H1 (cell line): ENCODE results near the gene RSPH6A. TPM values are rescaled to one million over a fixed set of nuclear protein-coding genes. Genes with fewer than 3 reads are reported as not detected.

ENCODE experiments used
- BACH1 ChIP-seq: IDR thresholded peaks from 2 replicates; pipeline ENCODE4 v1.6.1; 2012; ENCODE audit warnings: low read length, improper control_type of control experiment
- CBX8 ChIP-seq: fragments of 300-800, 300-1000 bp; sonication (generic); IDR thresholded peaks from 2 replicates; pipeline ENCODE4 v1.7.1; 2016; ENCODE audit warnings: low read depth, low read length, borderline replicate concordance
- HDAC2 ChIP-seq, 2 experiments: fragments of 300-600 bp in 1 of 2; sonication (generic) in 1 of 2; IDR thresholded peaks; 2 replicates each; pipeline ENCODE4 v1.6.1; 2011 to 2012; ENCODE audit warnings: low read depth in 2 of 2, low read length in 2 of 2, mild to moderate bottlenecking in 2 of 2, moderate library complexity in 2 of 2, borderline replicate concordance in 1 of 2, inconsistent platforms in 1 of 2
- HDAC6 ChIP-seq: IDR thresholded peaks from one replicate; pipeline ENCODE4 v1.7.1; 2012; ENCODE audit warnings: low read depth, mild to moderate bottlenecking, inconsistent platforms, low read length, moderate library complexity
- JUND ChIP-seq: IDR thresholded peaks from 2 replicates; pipeline ENCODE4 v1.6.1; 2011; ENCODE audit warnings: mild to moderate bottlenecking, improper control_type of control experiment, low read length
- SP2 ChIP-seq: IDR thresholded peaks from 2 replicates; pipeline ENCODE4 v1.6.1; 2012; ENCODE audit warnings: mild to moderate bottlenecking, low read length, inconsistent platforms
- TAF7 ChIP-seq: optimal IDR thresholded peaks from 2 replicates; pipeline ENCODE3; 2011; ENCODE audit warnings: low read depth, mild to moderate bottlenecking, inconsistent platforms, low read length, moderate library complexity, borderline replicate concordance
- TCF12 ChIP-seq: IDR thresholded peaks from 2 replicates; pipeline ENCODE4 v1.6.1; 2011; ENCODE audit warnings: low read depth, mild to moderate bottlenecking, low read length
- TEAD4 ChIP-seq: IDR thresholded peaks from 2 replicates; pipeline ENCODE4 v1.6.1; 2012; ENCODE audit warnings: low read depth, low read length, inconsistent platforms, mixed read lengths
- polyA plus RNA-seq, 7 experiments: library from polyadenylated mRNA; depleted of rRNA in 3 of 7; stranded (reverse) in 5 of 7; unstranded in 2 of 7; fragments of >200 nt in 5 of 7; fragments of 200-250 nt in 2 of 7; gene quantifications; 1 replicate in 5 of 7; 2 replicates in 1 of 7; 4 replicates in 1 of 7; pipeline versions ENCODE4 v1.2.1 to v1.2.3, GENCODE V29; 2011 to 2013; ENCODE audit warnings: missing spikeins in 2 of 7, mixed read lengths in 2 of 7
- total RNA-seq: library from RNA; stranded (reverse); fragmentation: NEBNext Ultra II Directional; extraction: Animal tissue kit (Norgen Biotek cat#: 25700); gene quantifications from 2 replicates; pipeline ENCODE4 v1.2.1, GENCODE V29; 2021

The RSPH6A gene
- total and polyA plus RNA-seq, 2 of the 8 experiments (the other 6 are each of a cell fraction or from before 2014, with no cell fraction given): 0.05 to 0.19 TPM

DNA sequence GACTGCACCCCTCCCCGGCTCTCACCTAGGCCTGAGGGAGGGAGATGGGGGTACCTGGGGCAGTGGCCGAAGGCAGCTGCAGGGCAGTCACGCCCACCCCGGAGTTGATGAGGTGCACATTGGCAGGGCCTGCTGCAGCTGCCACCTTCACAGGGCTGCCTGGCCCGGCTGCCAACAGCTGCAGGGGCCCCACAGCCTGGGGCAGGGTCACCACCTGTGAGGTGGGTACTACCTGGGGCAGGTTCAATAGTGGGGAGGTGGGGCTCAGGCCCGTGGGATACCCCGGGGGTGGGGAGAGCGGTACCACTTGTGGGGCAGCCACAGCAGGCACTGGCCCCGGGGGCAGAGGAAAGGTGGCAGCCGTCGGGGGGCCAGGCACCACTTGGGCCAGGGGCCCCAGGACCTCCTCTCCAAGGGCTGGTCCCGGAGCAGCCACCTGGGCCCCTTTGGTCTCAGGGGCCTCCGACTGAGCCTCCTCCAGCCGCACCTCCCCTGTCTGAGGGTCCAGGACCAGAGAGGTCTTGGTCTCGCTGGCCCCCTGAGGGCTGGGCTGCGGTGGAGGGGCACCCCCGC, 48.7 kb downstream of the RSPH6A start (continued):
- no peak for TF ChIP-seq HDAC6
- TF ChIP-seq JUND: no peak
- no peak for TF ChIP-seq TEAD4
- TF ChIP-seq SP2: no peak
- TF ChIP-seq TAF7: no peak
- no peak for TF ChIP-seq CBX8
- no peak for TF ChIP-seq TCF12
- no peak for TF ChIP-seq BACH1
- TF ChIP-seq HDAC2 (IDR thresholded peaks at IDR 0.05; ENCODE audit: borderline replicate concordance in 1 of 2, low read depth in 2 of 2, low read length in 2 of 2): no peak
- TF ChIP-seq, all 59 proteins: peak for 0
